Measurements from ENCODE around the gene ETV1.

ETV1 gene

DNA sequence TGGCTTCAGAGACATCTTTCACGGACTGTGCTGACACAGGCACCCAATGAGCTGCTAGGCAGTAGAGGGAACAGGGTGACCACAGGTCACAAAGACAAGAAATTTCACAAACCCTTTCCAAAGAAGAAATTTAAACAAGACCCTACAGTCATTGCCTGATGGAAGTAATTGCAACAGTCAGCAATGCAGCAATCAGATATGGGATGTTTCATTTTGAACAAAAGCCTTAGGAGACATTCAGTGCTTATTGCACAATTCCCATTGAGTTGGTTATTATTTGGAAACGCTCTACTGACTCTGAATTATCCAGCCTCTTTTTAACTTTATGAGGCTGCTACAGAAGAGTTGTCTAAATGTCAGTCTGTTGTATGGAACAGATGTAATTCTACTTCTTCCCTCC, 85.5 kb downstream of the ETV1 start:
- Histone ChIP-seq H3K9me3 (replicated peaks; ENCODE audit: insufficient read depth, low read length) (no peaks in the 10 kb centered on the region), H3F3A (ENCODE audit: insufficient read depth, low read length) (no peaks in the 10 kb centered on the region), H2AFZ (ENCODE audit: low read length) (no peak overlapping the region), H3K4me1 (ENCODE audit: low read length) (no peaks in the 10 kb centered on the region), H3K9me2 (replicated peaks; ENCODE audit: insufficient read depth, low read length) (no peaks in the 10 kb centered on the region), H4K20me1 (ENCODE audit: insufficient read depth, low read length) (no peaks in the 10 kb centered on the region), H3K4me2 (ENCODE audit: low read depth, low read length) (no peak overlapping the region), H3K79me2 (ENCODE audit: low read length) (no peaks in the 10 kb centered on the region), H3K36me3 (replicated peaks; ENCODE audit: insufficient read depth, low read length) (no peaks in the 10 kb centered on the region), H3K27ac (ENCODE audit: low read length) (no peak overlapping the region), H3K27me3 (replicated peaks; ENCODE audit: insufficient read depth, low read length) (no peaks in the 10 kb centered on the region), H3K4me3 (ENCODE audit: low read length) (no peak overlapping the region), H3K9ac (ENCODE audit: low read length) (no peak overlapping the region)
- DNase-seq = no peak
- TF ChIP-seq EZH2 (optimal IDR thresholded peaks at IDR 0.05; ENCODE audit: low read depth, low read length) (no peak), EZH2phosphoT487 (IDR thresholded peaks at IDR 0.05; ENCODE audit: low read length) (no peak)
- TF ChIP-seq, protein P1, sequence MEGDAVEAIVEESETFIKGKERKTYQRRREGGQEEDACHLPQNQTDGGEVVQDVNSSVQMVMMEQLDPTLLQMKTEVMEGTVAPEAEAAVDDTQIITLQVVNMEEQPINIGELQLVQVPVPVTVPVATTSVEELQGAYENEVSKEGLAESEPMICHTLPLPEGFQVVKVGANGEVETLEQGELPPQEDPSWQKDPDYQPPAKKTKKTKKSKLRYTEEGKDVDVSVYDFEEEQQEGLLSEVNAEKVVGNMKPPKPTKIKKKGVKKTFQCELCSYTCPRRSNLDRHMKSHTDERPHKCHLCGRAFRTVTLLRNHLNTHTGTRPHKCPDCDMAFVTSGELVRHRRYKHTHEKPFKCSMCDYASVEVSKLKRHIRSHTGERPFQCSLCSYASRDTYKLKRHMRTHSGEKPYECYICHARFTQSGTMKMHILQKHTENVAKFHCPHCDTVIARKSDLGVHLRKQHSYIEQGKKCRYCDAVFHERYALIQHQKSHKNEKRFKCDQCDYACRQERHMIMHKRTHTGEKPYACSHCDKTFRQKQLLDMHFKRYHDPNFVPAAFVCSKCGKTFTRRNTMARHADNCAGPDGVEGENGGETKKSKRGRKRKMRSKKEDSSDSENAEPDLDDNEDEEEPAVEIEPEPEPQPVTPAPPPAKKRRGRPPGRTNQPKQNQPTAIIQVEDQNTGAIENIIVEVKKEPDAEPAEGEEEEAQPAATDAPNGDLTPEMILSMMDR (IDR thresholded peaks at IDR 0.05; ENCODE audit: low read length) = no peak

DNA sequence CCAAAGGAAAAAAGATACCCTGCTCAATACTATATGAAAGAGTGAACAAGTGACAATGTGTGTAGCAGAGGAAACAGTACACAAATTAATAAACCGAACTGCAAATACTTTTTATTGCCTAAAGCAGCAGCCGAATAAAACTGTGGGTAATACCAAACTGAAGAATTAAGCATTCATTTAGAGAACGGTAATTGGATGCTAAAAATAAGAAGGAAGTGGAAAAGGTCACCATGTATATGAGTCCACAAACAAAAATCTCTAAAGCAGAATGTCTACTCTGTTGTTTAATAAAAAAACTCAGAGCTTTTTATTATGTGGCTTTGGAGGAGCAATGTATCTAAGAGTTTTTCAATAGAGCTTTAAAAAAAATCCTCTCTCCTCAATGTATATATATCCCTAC, 87.9 kb downstream of the ETV1 start:
- no peak overlapping the region for H3K27ac ChIP-seq (ENCODE audit: low read length)
- H4K20me1 ChIP-seq (ENCODE audit: insufficient read depth, low read length) = no peaks in the 10 kb centered on the region
- no peak overlapping the region for H3K9ac ChIP-seq (ENCODE audit: low read length)
- TF ChIP-seq, protein P1 (IDR thresholded peaks at IDR 0.05; ENCODE audit: low read length) = no peak
- TF ChIP-seq EZH2 (optimal IDR thresholded peaks at IDR 0.05; ENCODE audit: low read depth, low read length) (no peak), EZH2phosphoT487 (IDR thresholded peaks at IDR 0.05; ENCODE audit: low read length) (no peak)
- H3K36me3 ChIP-seq (replicated peaks; ENCODE audit: insufficient read depth, low read length) = no peaks in the 10 kb centered on the region
- H3K9me3 ChIP-seq (replicated peaks; ENCODE audit: insufficient read depth, low read length) = no peaks in the 10 kb centered on the region
- no peak for DNase-seq
- no peaks in the 10 kb centered on the region for H3F3A ChIP-seq (ENCODE audit: insufficient read depth, low read length)
- H3K4me3 ChIP-seq (ENCODE audit: low read length) = no peak overlapping the region
- H3K27me3 ChIP-seq (replicated peaks; ENCODE audit: insufficient read depth, low read length) = no peaks in the 10 kb centered on the region
- no peak overlapping the region for H2AFZ ChIP-seq (ENCODE audit: low read length)
- H3K4me1 ChIP-seq (ENCODE audit: low read length) = no peaks in the 10 kb centered on the region
- no peaks in the 10 kb centered on the region for H3K9me2 ChIP-seq (replicated peaks; ENCODE audit: insufficient read depth, low read length)
- H3K4me2 ChIP-seq (ENCODE audit: low read depth, low read length) = no peak overlapping the region
- no peaks in the 10 kb centered on the region for H3K79me2 ChIP-seq (ENCODE audit: low read length)

DNA sequence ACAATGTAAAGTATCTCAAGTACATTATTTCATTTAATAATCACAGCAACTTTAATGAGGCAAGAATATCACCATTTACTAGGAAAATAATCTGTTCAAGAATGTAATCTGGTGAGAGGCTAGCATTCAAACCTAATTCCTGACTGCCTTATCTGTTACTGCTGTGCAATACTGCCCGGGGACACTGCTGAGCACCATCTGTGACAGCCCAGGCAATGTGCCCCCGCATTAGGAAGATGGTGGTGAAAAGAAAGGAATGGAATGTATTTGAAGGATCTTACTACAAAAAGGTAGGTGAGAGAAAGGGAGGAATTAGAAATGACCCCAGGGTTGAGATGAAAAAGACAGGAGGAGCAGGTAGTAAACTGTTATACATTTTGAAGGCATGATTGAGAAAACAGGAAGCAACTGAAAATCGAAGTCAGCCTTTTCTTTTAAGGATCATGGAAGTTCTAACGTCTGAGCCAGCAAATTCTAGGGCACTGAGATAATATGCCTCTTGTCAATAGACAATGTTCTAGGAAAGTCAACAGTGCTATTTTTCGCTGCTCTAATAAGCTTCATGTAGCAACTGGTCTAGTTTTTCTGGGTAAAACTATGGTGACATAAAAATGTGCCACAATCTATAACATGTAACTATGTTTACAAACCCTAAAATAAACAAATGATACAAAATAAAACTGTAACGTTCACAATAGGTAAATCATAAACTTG, 90.4 kb downstream of the ETV1 start:
- no peak overlapping the region for H2AFZ ChIP-seq (ENCODE audit: low read length)
- H4K20me1 ChIP-seq (ENCODE audit: insufficient read depth, low read length) = no peaks in the 10 kb centered on the region
- DNase-seq = no peak
- H3K79me2 ChIP-seq (ENCODE audit: low read length) = no peaks in the 10 kb centered on the region
- H3K27ac ChIP-seq (ENCODE audit: low read length) = no peak overlapping the region
- no peaks in the 10 kb centered on the region for H3F3A ChIP-seq (ENCODE audit: insufficient read depth, low read length)
- no peaks in the 10 kb centered on the region for H3K4me1 ChIP-seq (ENCODE audit: low read length)
- H3K9ac ChIP-seq (ENCODE audit: low read length) = no peak overlapping the region
- no peaks in the 10 kb centered on the region for H3K9me2 ChIP-seq (replicated peaks; ENCODE audit: insufficient read depth, low read length)
- TF ChIP-seq EZH2phosphoT487 (IDR thresholded peaks at IDR 0.05; ENCODE audit: low read length) (no peak), EZH2 (optimal IDR thresholded peaks at IDR 0.05; ENCODE audit: low read depth, low read length) (no peak)
- TF ChIP-seq, protein P1 (IDR thresholded peaks at IDR 0.05; ENCODE audit: low read length) = no peak
- H3K4me3 ChIP-seq (ENCODE audit: low read length) = no peak overlapping the region
- no peaks in the 10 kb centered on the region for H3K27me3 ChIP-seq (replicated peaks; ENCODE audit: insufficient read depth, low read length)
- H3K36me3 ChIP-seq (replicated peaks; ENCODE audit: insufficient read depth, low read length) = no peaks in the 10 kb centered on the region
- H3K4me2 ChIP-seq (ENCODE audit: low read depth, low read length) = no peak overlapping the region
- no peaks in the 10 kb centered on the region for H3K9me3 ChIP-seq (replicated peaks; ENCODE audit: insufficient read depth, low read length)

Data from MM.1S (cell line).